Adipose tissue (tissue), 3 donors: ENCODE results near the gene GLYAT. TPM values are rescaled to one million over a fixed set of nuclear protein-coding genes. Genes with fewer than 3 reads are reported as not detected.
"Not testable (repeated sequence)": the region's sequence is repeated elsewhere in the genome, so short reads cannot be mapped to it uniquely, and the experiment has no call there.

Experiments used
- H3K27ac ChIP-seq: one replicate; pipeline ENCODE4 v1.5.1; 2013; ENCODE audit warnings: low read depth, low read length
- WGBS, 3 donors: extraction: QIAGEN DNeasy Blood & Tissue Kit; methylation state at CpG; one replicate each; pipeline ENCODE4 v1.1.7; 2013; 5-methylcytosine and 5-hydroxymethylcytosine counted together
- polyA plus RNA-seq, 3 donors: library from polyadenylated mRNA; stranded (reverse); fragments of 200-250 nt; gene quantifications; one replicate each; pipeline ENCODE4 v1.2.3, GENCODE V29; 2013
- donor health status: healthy with polysubstance abuse.
- donor health status: Bipolar disorder and iron deficiency.
- donor health status: healthy.

The GLYAT gene
- polyA plus RNA-seq, 3 donors = 0.06 to 4.9 (median 0.90) TPM

GRCh38 chr11:58693026-58693425, 38.7 kb downstream of the GLYAT start:
- no peak overlapping the region for H3K27ac ChIP-seq
- WGBS, 3 donors = 92 to 100% (median 92%) methylated on average over 1 of the region's 1 CpG

- WGBS, 3 donors = 39 to 74% (median 51%) methylated on average over 5 of the region's 5 CpGs
Observed at GRCh38 chr11:58691675-58692074, 40.1 kb downstream of the GLYAT start.

GRCh38 chr11:58688789-58689503, 42.8 kb downstream of the GLYAT start:
- WGBS, 3 donors = 58 to 72% (median 65%) methylated on average over 4 of the region's 4 CpGs

More at GRCh38 chr11:58691675-58692074, 40.1 kb downstream of the GLYAT start:
- no peak overlapping the region for H3K27ac ChIP-seq

DNA sequence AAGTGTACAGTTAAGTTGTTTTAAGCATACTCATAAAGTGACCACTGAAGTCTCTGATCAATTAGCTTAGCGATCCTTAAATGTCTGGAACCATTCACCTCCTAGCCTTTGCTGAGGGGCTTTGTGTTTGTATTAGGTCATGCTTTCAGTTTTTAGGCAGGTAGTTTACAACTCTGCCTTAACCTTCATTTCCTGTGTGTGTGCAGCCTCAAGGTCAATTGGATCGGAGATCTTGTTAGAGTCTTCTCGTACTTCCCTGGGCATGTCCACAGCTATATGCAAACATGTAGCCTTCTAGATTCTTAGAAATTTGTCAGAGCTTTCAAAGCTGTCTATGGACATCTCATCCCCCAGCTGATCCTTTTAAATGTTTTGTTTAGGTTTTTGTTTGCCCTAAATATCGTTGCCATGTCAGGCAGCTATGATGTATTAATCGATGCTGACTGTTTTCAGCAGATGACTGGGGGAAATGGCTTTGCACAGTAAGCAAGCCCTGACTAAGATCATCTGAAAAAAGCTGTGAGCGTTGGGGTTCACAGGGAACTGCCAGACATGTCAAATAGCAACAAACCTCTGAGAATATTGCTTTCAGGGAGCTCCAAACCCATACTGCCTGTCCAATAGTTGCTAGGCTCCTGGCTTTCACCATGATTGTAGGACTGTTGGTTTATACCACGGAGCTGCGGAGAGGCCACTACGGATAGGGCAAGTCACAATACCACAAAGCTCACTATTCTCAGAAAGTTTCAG, 45.6 kb downstream of the GLYAT start:
- WGBS, 3 donors = 56 to 73% (median 59%) methylated on average over 9 of the region's 9 CpGs
- no peak overlapping the region for H3K27ac ChIP-seq

More at GRCh38 chr11:58688789-58689503, 42.8 kb downstream of the GLYAT start:
- no peak overlapping the region for H3K27ac ChIP-seq

- whole genome bisulfite sequencing, 3 donors = 76 to 81% (median 76%) methylated on average over 3 of the region's 3 CpGs
- not testable (repeated sequence) for H3K27ac ChIP-seq
Observed at GRCh38 chr11:58682660-58683059, 49.1 kb downstream of the GLYAT start.

DNA sequence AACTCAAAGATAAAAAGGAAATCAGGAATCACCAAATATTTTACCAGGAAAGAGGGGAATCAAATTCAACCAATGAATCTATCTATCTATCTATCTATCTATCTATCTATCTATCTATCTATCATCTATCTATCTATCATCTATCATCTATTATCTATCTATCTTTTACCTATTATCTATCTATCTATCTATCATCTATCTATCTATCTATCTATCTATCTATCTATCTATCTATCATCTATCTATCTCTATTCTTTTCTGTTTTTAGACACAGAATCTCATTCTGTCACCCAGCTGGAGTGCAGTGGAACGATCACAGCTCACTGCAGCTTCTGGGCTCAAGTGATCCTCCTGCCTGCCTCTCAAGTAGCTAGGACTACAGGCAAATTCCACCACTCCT, 54.2 kb downstream of the GLYAT start:
- WGBS, 3 donors = 65 to 80% (median 68%) methylated on average over 1 of the region's 1 CpG

DNA sequence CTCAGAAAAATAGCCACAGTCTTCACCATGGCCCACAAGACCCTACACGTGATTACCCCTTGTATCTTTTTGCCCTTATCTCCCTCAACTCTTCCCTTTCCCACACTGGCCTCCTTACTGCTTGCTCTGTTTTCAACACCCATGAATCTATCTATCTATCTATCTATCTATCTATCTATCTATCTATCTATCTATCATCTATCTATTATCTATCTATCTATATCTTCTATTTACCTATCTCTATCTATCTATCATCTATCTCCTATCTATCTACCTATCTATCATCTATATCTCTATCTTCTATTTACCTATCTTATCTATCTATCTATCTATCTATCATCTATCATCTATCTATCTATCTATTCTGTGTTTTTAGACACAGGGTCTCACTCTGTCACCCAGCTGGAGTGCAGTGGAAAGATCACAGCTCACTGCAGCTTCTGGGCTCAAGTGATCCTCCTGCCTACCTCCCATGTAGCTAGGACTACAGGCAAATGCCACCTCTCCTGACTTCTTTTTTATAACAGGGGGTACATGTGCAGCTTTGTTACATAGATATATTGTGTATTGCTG, 55.1 kb downstream of the GLYAT start:
- 63 to 76% (median 75%) methylated on average over 1 of the region's 1 CpG for WGBS, 3 donors
- no peak overlapping the region for H3K27ac ChIP-seq

More for the DNA sequence above, 54.2 kb downstream of the GLYAT start:
- not testable (repeated sequence) for H3K27ac ChIP-seq

- no peak overlapping the region for H3K27ac ChIP-seq
- 35 to 41% (median 40%) methylated on average over 13 of the region's 13 CpGs for WGBS, 3 donors
Observed at GRCh38 chr11:58675334-58676155, 56.2 kb downstream of the GLYAT start.

DNA sequence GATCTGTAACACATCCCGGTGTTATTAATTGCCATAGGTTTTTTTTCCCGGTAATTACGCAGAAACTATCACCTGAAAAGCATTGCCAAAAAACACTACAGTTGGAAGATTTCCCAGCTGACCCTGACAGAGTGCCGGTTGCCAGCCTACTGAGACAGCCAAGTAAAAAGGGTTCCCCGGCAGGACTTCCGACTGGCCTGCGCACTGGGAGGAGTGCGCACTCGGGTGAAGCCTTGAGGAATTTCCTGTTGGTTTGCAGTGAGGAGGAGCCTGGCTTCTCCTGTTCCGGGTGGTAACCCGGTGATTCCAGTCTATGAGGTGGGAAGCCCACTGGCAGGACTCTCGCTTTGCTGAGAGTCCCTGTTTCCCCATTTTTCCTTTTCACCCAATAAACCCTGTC, 57.1 kb downstream of the GLYAT start:
- no peak overlapping the region for H3K27ac ChIP-seq
- 40 to 75% (median 60%) methylated on average over 12 of the region's 12 CpGs for WGBS, 3 donors

DNA sequence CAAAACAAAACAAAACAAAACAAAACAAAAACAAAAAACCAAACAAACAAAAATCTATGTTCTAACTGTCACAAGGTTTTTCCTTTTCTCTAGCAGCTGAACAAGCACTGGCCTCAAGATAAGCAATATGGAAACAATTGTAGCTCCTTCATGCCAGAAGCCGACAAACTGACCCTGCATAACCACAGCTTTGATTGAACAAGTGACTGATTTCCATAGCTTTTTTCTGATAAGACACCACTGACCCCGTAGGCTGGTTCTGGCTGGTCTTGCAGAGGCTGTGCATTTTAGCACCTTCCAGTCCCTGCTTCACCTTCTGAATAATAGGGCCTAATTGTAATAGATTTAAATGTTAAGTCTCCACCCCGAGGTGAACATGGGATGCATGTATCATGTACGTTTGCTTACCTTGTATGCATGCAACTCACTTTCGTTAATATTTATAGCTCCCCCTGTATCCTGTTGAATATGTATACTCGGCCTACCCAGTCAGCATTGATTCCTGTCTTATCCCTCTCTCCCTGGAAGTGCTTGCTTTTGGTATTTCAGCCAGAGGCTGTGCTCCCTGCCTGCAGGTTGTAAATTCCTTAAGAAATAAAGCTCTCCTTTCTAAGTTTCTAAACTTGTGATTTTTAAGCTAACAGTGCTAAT, 59.6 kb downstream of the GLYAT start:
- no peak overlapping the region for H3K27ac ChIP-seq
- 34 to 79% (median 75%) methylated on average over 6 of the region's 6 CpGs for WGBS, 3 donors

- H3K27ac ChIP-seq = no peak overlapping the region
- WGBS, 3 donors = 63 to 78% (median 66%) methylated on average over 5 of the region's 5 CpGs
Observed at GRCh38 chr11:58659910-58660570, 71.7 kb downstream of the GLYAT start.

- no peak overlapping the region for H3K27ac ChIP-seq
- 40 to 52% (median 50%) methylated on average over 2 of the region's 2 CpGs for WGBS, 3 donors
Observed at GRCh38 chr11:58659404-58659803, 72.3 kb downstream of the GLYAT start.

Other genes with a start within 250 kb of the GLYAT start
- gene OR5B21, start 223.8 kb downstream of the GLYAT start, polyA plus RNA-seq = not detected
- 1 to 10 TPM; 3.3 to 7.5 (median 5.6) TPM for gene LPXN, start 156.1 kb downstream of the GLYAT start, polyA plus RNA-seq
- 10 to 100 TPM; 10.8 to 31.7 (median 23.8) TPM for gene ZFP91, start 152.9 kb downstream of the GLYAT start, polyA plus RNA-seq
- gene CNTF, start 109.3 kb downstream of the GLYAT start, polyA plus RNA-seq = under 1 TPM; 0.16 to 0.64 (median 0.56) TPM
- gene GLYATL2, start 112.8 kb upstream of the GLYAT start, polyA plus RNA-seq = not detected
- gene GLYATL1, start 207.5 kb upstream of the GLYAT start, polyA plus RNA-seq = under 1 TPM; 0.13 to 0.79 (median 0.76) TPM